Embryonic facial prominence (tissue), 1 donor: ENCODE measurements around the gene PJVK.
"Not testable (repeated sequence)": the region's sequence is repeated elsewhere in the genome, so short reads cannot be mapped to it uniquely, and the experiment has no call there.

ENCODE experiments used
- DNase-seq: peaks from one replicate; pipeline ENCODE4 v3.0.0-alpha.2; 2016; ENCODE audit errors: extremely low spot score

The PJVK gene, protein sequence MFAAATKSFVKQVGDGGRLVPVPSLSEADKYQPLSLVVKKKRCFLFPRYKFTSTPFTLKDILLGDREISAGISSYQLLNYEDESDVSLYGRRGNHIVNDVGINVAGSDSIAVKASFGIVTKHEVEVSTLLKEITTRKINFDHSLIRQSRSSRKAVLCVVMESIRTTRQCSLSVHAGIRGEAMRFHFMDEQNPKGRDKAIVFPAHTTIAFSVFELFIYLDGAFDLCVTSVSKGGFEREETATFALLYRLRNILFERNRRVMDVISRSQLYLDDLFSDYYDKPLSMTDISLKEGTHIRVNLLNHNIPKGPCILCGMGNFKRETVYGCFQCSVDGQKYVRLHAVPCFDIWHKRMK

DNA sequence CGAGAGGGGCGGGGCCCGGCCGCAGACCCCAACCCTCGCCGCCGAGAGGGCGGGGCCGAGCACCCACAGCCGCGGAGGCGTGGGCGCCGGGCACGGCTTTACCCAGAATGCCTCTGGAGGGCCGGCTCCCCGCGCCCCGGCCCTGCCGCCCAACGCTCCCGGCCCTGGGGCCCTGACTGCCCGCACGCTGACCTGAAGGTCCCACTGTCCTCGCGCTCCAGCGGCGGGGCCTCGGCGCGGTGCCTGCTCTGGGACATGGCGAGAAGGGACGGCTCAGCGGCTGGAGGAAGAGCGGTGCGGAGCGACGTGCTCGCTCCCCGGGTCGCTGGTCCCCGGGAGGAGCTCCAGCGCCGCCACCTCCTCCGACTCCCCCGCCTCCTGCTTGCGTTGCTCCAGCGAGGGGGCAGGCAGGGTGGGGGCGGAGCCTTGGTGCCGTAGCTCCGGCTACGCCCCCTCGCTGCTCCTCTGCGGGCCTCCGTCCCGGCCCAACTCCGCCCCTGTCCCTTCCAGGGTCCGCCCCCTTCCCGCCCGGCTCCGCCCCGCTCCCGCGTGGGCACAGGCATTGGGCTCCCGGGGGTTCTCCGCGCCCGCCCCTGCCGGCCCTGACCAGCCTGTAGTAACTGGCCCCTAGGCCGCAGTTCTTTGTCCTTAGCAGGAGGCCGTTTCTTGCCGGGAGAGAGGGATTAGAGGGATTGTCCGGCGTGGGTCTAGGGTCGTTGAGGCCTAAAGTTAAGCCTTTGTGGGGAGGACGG is at the start of gene PJVK, which contains the start of gene PRKRA:
TSS of gene PJVK (plus strand) at position 605 of the 752 bp plus-strand sequence. CDS start 2,032 bp downstream, outside the sequence.
TSS of gene PRKRA (minus strand) at position 402 of the 752 bp plus-strand sequence. CDS start at position 257, 145 bp downstream.
- DNase-seq, result peak; percentile 96

DNA sequence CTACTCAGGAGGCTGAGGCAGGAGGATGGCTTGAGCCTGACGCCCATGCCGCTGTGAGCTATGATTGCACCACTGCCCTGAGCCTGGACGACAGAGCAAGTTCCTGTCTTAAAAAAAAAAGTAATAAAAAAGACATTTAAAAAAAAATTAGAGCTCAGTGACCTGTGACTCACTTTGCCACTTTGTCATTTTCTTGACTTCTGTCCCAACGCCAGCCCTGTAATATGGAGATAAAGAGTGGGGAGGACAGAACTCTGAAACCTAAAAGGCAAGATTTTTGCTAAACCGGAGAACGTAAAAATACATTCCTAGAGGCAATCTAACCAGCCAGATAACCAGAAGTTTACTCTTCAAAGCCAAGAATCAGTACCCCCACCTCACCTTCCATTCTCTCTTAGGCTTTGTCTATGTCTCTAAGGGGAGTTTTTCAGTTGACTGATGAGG is 49.2 kb upstream of the PJVK start:
- no peak for DNase-seq

DNA sequence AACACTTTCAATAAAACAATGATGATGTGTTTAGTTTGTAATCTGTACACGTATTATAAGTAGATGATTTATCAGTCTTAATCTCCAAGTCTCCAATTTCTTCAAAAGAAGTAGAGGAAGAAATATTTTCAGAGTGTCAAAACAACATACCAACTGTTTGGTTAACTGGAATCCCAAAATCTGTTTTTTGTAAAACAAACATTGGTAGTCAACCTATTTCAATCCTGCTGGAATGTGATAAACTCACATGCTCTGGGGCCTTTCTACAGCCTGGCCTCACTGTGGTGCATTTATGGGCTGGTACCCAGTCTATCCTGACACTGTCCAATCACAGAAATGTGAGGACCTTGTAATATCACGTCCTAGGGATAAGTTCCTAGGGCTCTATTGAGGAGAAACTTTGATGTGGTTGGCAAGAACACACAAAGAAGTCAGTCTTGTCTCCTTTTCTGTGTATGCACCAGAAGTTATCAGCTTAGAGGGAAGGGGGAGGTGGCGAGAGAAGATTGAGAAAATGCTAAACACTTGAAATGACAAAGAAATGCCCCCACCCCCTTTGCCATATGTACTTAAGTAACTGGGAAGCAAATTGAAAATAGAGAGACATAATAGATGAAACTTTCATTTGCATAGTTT is 47.4 kb upstream of the PJVK start:
- DNase-seq, result no peak

DNA sequence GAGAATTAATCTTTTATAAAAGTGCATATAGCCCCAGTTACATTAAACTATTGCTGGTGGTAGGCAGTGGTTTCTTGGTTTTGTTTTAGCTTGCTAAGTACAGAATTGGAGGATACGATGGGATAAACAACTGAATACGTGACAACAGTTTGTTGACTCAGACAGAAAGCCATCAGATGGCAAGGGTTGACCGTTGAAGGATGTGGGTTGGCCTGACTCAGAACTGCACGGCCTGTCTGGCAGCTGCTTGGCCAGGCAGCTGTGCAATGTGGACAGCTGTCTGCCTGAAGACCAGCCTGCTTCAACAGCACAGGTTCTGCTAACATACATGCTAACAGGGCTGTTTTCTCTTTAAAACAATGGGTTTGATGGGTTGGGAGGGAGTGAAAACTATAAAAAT is 46.8 kb upstream of the PJVK start:
- DNase-seq, result no peak

DNA sequence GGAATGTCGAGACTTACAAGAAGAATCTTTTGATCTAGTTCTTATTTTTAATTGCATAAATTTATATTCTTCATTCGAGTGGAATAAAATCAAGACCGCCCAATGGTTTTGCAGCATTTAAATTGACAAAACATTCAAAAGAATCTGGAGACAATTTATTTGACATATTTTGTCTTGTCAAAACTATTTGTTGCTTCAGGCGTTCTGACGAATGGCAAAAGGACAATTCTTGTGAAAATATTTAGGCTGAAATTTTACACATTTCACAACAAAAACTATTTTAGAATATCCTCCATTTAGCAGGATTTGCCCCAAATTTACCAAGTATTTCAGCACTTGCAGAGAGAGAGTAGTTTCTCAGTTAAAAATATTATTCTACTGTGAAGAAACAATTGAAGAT is 41.9 kb upstream of the PJVK start:
- DNase-seq, result no peak

DNA sequence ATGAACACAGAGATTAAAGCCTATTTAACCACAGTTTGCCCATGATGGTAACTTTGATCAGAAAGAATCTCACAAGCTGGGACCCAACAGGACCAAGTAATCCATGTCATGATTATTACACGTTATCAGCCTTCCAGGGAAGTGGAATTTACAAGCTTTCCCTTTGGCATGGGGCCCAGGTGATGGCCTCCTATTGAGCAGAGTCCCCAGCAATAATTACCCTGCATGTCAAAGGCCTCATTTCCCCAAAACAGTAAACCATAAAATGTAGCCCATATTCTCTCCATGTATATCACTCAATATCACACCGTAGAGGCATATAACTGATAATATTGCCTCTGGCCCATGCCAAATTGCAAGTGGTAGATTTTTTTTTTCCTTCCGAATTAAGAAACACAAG is 39.1 kb upstream of the PJVK start:
- no peak for DNase-seq

DNA sequence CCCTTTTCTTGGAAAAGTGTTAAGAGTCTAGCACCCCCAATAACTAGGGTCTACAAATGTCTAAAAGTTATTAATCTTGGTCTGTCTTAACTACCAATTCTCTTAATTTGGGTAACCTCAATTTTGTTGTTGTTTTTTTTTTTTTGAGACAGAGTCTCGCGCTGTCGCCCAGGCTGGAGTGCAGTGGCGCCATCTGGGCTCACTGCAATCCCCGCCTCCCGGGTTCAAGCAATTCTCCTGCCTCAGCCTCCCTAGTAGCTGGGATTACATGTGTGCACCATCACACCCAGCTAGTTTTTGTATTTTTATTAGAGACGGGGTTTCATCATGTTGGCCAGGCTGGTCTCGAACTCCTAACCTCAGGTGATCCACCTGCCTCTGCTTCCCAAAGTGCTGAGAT is 38.7 kb upstream of the PJVK start:
- not testable (repeated sequence) for DNase-seq

DNA sequence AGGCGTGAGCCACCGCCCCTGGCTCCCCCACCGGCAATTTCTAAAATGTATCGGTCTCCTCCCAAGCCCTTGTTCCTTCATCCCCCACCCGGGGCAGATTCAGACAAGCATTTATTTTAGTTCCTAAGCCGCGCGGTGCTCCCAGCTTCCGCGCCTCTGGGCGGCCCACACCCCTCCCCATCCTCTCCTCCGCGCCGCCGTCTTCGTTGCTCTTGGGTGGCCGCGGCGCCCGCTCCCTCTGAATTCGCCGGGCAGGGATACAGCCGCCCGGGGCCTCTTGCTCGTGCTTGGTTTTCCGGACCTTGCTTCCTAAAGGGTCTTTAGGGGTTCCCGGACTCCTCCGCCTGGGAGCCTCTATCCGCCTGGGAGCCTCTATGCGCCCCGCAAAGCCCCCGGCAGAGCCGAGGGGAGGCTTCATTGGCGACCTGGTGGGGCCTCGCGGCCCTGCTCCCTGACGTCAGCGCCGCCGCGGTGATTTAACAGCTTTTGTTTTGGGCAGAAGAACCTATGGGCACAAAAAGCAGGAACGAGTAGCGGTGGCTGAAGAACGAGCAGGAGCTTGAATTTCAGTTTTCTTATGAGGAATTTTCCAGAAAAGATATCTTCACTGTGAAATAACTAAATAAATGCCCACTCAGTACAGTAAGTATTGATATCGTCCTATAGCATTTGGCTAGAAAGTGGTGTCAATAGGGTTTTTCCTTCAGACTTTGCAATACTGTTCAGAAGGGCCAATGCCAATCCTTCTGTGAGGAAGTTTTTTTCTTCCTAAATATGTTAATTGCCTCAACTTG is 37.5 kb upstream of the PJVK start:
- peak; percentile 55 for DNase-seq

DNA sequence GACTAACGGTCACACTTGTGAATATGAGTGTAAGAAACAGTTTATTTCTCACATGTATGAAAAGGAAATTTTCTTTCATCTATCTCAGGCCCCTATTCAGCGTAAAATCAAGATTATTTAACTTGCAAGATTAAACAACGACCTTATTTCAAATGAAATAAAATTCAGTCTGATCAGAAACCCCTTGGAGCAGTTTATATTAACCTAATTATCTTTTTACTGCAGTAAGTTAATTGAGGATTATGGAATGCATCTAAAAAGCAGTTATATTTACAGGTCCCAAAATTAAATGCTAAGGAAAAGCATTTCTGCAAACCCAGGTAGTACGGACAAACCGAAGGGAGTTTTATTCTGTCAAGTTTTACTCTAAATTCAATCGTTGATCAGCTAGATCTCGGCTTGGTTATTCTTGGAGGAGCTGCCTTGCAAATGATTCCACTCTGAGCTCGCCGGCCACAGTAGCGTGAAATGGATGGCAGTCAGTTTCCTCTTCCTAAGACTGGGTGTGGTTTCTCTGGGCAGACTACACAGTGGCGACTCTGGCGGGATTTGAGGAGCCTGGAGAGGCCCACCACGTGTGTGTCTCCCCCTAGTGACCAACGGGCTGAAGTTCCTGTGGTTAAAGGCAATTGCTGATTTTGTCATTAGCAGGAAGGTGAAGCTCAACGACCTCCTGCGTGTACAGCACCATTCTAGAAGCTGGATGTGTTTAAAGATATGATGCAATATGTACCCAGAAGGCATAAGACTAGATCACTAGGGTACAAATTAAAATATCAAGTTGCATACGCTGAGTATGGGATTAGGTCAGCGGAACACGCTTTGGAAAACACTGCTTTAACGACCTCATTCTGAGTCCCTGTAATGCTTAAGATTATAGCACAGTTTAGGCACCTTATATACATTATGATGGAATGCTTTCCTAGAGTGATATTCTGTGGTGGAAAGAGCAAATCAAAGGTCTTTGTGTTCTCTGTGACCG is 36.6 kb upstream of the PJVK start:
- DNase-seq, result peak; percentile 76

DNA sequence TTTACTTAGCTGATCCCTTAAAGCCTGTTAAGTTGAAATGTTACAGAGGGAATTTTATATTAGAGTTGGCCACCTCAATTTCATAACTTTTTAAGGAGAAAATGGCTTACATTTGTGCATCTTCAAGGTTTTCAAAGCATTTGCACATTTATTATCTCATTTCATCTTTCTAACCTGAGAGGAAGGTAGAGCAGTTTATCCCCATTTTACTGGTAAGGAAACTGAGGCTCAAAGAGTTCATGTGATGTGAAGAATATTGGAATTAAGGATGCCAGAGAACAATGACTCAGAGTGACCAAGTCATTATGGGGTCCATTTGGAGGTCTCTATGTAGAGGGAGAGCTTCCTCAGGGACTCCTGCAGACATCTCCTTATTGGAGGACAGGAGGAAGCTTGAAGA is 35.2 kb upstream of the PJVK start:
- DNase-seq, result no peak

DNA sequence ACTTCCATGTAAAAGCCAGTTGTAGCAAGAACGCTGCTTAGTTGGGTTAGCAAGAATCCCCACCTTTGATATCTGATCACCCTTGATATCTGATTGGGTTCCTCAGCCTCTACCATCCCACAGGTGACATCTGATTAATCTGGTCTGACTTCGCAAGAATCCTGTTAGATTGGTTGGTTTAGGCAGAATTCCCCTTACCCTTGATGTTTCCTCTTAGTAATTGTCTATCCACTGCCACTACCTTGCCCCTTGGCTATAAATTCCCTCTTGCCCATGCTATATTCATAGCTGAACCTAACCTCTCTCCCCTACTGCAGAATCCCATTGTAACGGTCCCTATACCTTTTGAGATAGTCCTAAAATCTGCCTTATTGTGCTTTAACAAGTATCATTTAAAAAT is 33.3 kb upstream of the PJVK start:
- DNase-seq, result no peak

DNA sequence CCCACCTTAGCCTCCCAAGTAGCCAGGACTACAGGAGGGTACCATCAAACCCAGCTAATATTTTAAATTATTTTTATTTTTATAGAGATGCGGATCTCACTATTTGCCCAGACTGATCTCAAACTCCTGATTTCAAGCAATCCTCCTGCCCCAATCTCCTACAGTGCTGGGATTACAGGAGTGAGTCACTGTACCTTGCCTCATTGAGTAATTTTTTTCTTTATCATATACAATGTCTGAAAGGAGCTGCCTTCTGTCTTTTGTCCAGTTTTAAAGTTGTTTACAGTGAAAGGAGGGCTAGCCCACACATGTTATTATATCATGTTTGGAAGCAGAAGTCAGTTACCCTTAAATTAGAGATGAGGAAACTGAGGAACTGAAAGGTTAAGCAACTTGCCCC is 32.8 kb upstream of the PJVK start:
- no peak for DNase-seq

DNA sequence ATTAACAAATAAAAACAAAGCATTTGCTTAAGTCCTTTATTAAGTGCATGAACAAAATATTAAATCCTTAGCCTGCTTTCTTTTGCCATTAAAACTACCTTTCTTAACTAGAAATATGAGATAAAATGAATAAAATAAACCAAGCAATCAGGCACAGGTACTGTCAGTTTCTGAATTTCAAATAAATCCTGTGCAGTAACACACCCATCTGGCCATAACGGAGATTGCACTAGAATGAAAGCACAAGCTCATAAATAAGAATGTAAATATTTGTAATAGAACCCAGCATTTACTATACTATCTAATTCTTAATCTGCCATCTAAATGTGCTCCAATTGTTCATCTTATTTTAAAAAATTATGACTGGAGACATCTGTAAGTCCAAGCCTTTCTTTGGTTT is 32.1 kb upstream of the PJVK start:
- DNase-seq, result no peak

DNA sequence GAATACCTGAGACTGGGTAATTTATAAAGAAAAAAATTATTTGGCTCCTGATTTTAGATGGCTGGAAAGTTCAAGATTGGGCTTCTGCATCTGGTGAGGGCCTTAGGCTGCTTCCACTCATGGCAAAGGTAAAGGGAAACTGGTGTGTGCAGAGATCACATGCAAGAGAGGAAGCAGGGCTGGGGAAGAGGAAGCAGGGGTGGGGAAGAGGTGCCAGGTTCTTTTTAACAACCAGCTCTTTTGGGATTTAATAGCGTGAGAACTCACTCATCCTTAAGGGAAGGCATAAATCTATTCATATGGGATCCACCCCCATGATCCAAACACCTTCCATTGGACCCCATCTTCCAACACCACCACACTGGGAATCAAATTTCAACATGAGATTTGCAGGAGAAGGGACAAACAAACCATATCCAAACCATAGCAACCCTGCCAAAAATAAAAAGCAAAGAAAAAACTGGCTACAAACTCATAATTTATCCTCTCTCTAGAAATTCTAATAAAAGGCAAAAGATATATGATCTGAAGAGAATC is 30.6 kb upstream of the PJVK start:
- no peak for DNase-seq

DNA sequence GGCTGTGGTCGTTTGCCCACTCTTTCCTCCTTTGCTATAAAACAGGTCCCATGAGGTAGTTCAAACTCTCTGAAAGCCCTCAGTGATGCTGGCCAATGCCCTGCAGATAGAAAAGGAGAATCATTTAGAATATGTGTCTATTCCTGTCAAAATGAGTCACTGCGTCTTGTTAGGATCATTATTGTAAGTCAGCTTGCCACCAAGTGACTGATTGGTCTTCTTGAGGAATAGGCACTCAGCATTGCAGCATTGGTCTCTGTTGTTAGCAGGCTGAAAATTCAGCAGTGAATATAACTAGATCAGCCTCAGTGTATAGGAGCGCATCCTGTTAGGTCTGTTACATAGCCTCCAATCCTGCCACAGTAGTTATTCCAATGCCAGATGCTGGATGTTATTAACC is 29.1 kb upstream of the PJVK start:
- no peak for DNase-seq

DNA sequence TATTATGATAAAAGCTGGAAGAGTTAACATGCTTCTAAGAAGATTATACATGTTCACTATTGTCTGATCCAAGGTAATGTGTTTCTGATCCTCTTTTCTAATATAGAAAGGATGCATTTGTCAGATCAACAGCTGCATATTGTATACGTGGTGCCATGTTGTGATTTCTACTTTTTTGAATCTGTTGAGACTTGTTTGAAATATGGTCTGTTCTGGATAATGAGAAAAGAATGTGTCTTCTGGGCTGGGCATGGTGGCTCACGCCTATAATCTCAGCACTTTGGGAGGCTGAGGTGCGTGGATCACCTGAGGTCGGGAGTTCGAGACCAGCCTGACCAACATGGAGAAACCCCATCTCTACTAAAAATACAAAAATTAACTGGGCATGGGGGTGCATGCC is 27.4 kb upstream of the PJVK start:
- not testable (repeated sequence) for DNase-seq

DNA sequence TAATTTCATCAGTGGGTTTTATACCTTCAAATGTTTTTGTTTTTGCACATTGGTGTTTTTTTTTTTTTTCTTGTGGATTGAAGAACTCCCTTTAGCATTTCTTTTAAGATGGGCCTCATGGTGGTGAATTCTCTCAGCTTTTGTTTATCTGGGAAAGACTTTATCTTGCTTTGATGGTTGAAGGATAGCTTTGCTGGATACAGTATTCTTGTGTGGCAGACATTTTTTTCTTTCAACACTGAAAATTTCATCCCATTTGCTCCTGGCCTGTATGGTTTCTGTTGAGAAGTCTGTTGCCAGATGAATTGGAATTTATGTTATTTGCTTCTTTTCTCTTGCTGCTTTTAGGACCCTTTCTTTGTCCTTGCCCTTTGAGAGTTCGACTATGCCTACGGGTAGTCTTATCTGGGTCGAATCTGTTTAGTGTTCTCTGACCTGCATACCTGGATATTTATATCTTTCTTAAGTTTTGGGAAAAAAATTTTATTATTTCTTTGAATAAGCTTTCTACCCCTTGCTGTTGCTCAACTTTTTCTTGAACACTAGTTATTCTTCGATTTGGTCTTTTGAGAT is 25.8 kb upstream of the PJVK start:
- DNase-seq, result no peak

DNA sequence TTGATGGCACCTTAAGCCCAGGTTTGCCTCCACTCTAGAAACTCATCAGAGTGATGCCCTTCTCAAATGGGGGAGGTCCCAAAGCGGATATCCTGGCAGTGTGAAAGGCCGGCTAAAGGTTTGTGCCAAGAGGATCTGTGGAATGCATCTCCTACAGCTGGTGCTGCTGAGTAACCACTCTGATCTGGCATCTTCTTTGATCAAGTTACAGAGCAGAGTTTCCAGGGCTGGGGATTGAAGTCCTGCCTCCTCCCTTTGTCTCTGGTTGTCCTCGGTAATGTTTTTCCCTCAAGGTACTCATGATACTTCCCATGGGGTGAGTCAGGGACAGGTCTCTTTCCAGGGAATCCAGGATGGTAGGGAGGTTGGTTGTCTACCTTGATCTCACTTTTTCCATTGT is 24.8 kb upstream of the PJVK start:
- no peak for DNase-seq

DNA sequence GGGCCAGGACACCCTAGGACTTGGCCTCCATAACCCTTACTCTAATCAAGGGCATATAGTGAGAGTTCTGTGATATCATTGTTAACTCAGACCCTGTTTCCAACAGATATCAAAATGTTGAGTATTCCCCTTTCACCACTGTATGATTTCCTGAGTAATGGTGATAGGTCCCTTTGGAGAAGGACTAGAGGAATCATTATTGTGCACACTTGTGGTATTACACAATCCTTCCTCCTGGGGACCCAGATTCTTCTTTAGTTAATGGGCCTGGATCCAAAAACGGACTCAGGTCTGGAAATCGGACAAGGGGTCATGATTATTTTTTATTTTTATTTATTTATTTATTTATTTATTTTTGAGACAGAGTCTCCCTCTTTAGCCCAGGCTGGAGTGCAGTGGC is 23.7 kb upstream of the PJVK start:
- DNase-seq, result no peak

DNA sequence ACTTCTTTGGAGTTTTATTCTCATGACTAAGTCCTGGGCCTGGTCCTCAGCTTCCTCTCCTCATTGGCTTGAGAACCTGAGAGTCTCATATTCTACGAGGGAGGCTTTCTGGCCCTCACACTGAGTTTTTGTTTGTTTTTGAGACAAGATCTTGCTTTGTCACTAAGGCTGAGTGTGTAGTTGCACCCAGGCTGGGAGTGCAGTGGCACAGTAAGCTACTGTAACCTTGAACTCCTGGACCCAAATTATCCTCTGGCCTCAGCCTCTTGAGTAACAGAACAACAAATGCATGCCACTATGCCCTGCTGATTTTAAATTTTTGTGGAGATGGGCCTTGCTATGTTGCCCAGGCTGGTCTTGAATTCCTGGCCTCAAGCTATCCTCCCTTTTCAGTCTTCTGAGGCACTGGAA is 22.8 kb upstream of the PJVK start:
- no peak for DNase-seq
